A549 treated with AZD9567 at 1 μM for 4 hours (cell line): ENCODE results near the gene CHI3L1. TPM values are rescaled to one million over a fixed set of nuclear protein-coding genes. Genes with fewer than 3 reads are reported as not detected.

Experiments used
- total RNA-seq: library from RNA; stranded (reverse); fragments of 200-300 nt; extraction: Qiagen RNA extraction; gene quantifications from 5 replicates; pipeline ENCODE4 v1.2.3, GENCODE V29; 2022; ENCODE audit not compliant: insufficient read depth

CHI3L1 gene
- total RNA-seq, result not detected in 5 replicates

DNA sequence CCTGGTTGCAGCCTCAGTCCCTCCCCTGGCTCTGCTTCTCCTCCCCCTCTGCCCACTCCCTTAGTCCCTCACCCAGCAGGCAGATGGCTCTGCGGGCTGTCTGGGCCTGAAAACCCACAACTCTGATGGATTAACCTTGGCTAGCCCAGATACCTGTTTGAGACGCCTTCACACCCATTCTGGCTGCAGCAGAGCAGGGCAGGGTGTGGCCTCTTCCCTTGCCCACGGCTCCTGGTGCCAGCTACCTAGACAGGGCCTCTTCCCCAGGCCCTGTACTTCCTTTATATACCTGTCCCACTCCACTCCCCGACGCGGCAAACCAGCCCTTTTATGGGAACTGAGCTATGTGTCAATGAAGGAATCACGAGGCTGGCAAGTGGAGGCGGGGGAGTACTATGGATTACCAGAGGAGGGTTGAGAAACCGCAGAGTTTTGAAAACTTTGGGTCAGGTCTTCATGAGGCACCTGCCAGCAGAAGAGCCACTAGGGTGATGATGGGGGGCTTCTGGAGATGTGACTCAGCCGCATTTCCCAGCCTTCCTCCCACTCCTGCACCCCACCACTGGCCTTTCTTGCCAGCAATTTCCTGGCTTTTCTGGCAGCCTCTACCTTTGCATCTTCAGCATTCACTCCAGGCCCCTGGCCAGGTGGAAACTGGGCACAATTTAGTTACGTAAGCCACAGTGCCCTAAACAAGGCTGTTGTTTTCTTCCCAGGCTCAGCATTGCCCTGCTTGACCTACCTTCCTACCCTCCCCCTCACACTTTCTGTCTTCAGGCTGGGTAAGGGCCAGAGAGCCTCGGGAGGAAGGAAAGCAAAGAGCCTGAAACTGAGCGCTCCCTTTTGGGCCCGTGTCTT, at the start of gene CHI3L1:
Gene CHI3L1, minus strand, starts transcription at position 259 of the 858 bp plus-strand sequence. Its CDS starts 81 bp downstream, at position 178.

DNA sequence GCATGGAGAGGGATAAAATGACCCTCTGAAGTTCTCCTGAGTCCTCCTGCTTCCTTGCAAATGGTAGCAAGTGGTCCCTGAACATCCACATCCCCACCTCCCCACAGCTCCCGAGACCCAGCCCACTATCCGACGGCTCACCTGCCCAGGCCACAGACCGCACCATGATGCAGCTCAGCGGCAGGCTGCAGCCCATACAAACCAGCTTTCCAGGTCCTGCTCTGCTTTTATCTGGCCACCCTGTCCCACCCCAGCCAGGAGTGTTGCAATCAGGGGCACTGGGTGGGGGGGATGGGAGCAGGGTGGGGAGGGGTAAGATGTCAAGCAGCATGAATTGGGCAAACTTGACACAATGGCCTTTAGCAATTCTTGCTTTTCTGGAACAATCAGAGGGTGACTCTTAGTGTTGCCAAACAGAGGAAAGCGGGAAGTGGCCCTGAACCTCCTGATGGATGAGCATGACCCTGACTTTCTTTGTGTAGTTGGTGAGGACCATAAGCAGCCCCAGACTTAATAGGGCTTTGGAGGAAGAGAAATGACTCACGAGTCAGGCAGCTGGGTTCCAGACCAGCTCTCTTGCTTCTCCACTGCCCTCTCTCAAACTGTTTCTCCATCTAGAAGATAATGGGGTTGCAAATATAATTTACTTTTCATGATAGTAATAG, 43.1 kb upstream of the CHI3L1 start, which contains the start of gene CHIT1:
Gene CHIT1, minus strand, starts transcription at position 203 of the 665 bp plus-strand sequence. Its CDS starts 37 bp downstream, at position 166.

DNA sequence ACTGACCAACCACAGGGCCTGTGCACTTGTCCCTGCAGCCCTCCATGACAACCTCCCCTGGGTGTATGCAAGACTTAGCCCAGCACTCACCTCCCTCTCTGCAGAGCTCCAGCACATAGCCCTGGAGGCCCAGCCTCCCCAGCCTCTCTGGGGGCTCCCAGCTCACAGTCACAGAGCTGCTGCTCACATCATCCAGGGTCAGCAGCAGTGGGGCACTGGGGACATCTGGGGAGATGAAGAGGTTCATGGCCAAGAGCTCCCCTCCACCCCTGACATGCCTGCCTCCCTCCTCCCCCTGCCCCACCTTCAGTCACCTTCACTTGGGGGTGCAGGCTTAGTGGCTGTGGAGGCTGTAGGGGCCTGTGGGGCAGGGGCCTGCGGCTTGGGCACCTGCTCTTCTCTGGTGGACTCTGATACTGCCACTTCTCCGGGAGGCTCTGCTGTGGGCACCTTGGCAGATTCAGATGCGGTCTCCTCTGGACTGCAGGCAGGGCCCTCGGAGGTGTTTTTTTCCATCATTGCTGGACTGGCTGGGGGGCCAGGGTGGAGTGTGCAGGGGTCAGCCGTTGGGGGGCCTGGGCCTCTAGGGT, 11.2 kb downstream of the CHI3L1 start, which contains the start of gene MYBPH:
Gene MYBPH, minus strand, starts transcription at position 590 of the 590 bp plus-strand sequence. Its CDS starts 71 bp downstream, at position 519.

Other genes starting within 250 kb of the CHI3L1 start
- gene ADIPOR1, start 228.4 kb downstream of the CHI3L1 start, total RNA-seq, result 60.7 to 74.3 TPM (median 63.5 TPM) in 5 replicates
- gene CYB5R1, start 219.4 kb downstream of the CHI3L1 start, total RNA-seq, result 21.7 to 27.0 TPM (median 22.7 TPM) in 5 replicates
- 46.9 to 62.0 TPM (median 51.1 TPM) in 5 replicates for gene TMEM183A, start 179.3 kb downstream of the CHI3L1 start, total RNA-seq
- gene PPFIA4, start 160.2 kb downstream of the CHI3L1 start, total RNA-seq, result 0.15 to 1.00 TPM (median 0.49 TPM) in 4 of 5 replicates, not detected in the other
- gene MYOG, start 100.7 kb downstream of the CHI3L1 start, total RNA-seq, result not detected in 5 replicates
- gene ADORA1, start 59.0 kb downstream of the CHI3L1 start, total RNA-seq, result 0.41 to 0.55 TPM (median 0.46 TPM) in 4 of 5 replicates, not detected in the other
- not detected in 5 replicates for gene MYBPH, start 10.9 kb downstream of the CHI3L1 start, total RNA-seq
- gene CHIT1, start 43.0 kb upstream of the CHI3L1 start, total RNA-seq, result not detected in 5 replicates
- 11.0 to 19.0 TPM (median 17.0 TPM) in 5 replicates for gene BTG2, start 118.8 kb upstream of the CHI3L1 start, total RNA-seq
- 0.02 to 0.11 TPM in 2 of 5 replicates, not detected in the others for gene FMOD, start 164.4 kb upstream of the CHI3L1 start, total RNA-seq